GM12864 (cell line): ENCODE measurements around the gene AMDHD1.

Experiments
- DNase-seq: peaks from one replicate; pipeline ENCODE4 v3.0.0-alpha.2; 2011; ENCODE audit warnings: low read depth
- H3K4me3 ChIP-seq: 2 replicates; pipeline ENCODE4 v1.5.1; 2011; ENCODE audit warnings: mild to moderate bottlenecking, low read depth, low read length, control low read depth
- CTCF ChIP-seq: IDR thresholded peaks from 2 replicates; pipeline ENCODE4 v1.5.1; 2011; ENCODE audit warnings: low read depth, mild to moderate bottlenecking, moderate library complexity, low read length, control low read depth, inconsistent platforms; ENCODE audit errors: missing control alignments

The AMDHD1 gene

GRCh38 chr12:95949477-95950206 lies 6.5 kb downstream of the AMDHD1 start:
- no peak for TF ChIP-seq CTCF
- DNase-seq: no peak

GRCh38 chr12:95951515-95951914 lies 8.4 kb downstream of the AMDHD1 start:
- no peak overlapping the region for H3K4me3 ChIP-seq
- TF ChIP-seq CTCF: no peak
- DNase-seq: no peak

More at GRCh38 chr12:95949477-95950206, 6.5 kb downstream of the AMDHD1 start:
- H3K4me3 ChIP-seq: no peak overlapping the region

GRCh38 chr12:95953000-95953399 lies 9.9 kb downstream of the AMDHD1 start:
- no peak for TF ChIP-seq CTCF
- H3K4me3 ChIP-seq: no peak overlapping the region
- DNase-seq: no peak

- no peak overlapping the region for H3K4me3 ChIP-seq
- DNase-seq: no peak
- TF ChIP-seq CTCF: no peak
These were observed 12.5 kb downstream of the AMDHD1 start for GRCh38 chr12:95955549-95956159.

- TF ChIP-seq CTCF: no peak
- no peak overlapping the region for H3K4me3 ChIP-seq
- no peak for DNase-seq
These were observed 13.5 kb downstream of the AMDHD1 start for GRCh38 chr12:95956557-95957145.

- no peak overlapping the region for H3K4me3 ChIP-seq
- no peak for TF ChIP-seq CTCF
- no peak for DNase-seq
These were observed 16.0 kb downstream of the AMDHD1 start for GRCh38 chr12:95959107-95959506.
